KG1 (cell line): Measurements from ENCODE around the gene ALKBH8.
"Not testable (repeated sequence)": the region's sequence is repeated elsewhere in the genome, so short reads cannot be mapped to it uniquely, and the experiment has no call there.

Source experiments
- DNase-seq: peaks from one replicate; lab custom pipeline; 2025; lab: John Stamatoyannopoulos, UW

ALKBH8 gene

DNA sequence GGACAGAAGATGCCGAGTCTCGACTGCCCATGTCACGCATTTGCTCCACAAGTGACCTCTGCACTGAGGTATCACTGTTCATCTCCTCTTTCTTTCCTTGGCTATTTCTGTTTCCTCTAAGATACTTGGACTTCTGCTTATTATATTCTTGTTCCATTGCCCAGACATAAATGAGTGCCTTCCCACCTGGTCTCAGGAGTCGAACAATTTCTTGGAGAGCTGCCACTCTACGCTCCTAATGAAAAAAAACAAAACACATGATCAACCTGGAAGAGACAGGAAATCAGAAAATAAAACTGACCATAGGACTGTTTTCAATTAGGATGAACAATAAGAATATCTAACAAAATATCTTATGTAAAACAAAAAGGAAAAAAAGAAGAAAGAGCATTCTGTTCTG lies 60.6 kb downstream of the ALKBH8 start:
- no peak for DNase-seq

DNA sequence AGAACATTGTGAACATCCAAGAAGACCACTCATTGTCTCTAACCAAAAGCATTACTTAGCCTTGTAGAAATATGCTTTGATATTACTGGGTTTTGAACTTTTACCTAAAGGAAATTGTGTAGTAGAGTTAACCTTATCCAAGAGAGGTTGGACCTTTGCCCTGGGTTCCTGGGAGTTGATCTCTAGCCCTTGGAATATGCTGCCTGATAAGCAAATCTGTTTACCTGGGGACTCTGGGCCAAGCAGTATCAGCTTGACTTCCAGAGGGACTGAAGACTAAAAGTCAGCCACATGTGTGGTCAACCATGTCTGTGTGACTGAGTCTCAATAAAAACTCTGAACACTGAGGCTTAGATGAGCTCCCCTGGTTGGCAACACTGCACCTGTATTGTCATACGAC lies 63.8 kb downstream of the ALKBH8 start:
- DNase-seq = no peak

- DNase-seq = not testable (repeated sequence)
These were observed 68.2 kb downstream of the ALKBH8 start for GRCh38 chr11:107497371-107497770.

GRCh38 chr11:107496011-107496410 lies 69.5 kb downstream of the ALKBH8 start:
- no peak for DNase-seq

- DNase-seq = no peak
These were observed 71.5 kb downstream of the ALKBH8 start for GRCh38 chr11:107494055-107494454.

DNA sequence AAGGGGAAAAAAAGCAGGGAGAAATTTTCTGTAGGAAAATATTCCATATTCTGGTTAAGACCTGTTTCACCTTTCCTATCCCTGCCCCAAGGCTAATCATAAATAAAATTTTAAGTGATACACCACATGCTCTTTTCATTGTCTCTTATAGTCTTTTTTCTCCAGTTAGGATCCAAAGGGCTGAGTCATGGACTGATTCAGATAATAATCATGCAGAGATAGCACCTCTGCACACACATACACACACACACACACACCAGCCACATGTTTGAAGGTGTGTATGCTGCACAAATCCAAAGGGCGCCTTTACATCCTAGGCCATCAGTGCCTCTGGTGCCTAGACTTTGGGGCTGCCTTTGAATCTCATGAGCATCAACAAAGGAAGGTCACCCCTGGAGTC lies 72.4 kb downstream of the ALKBH8 start:
- no peak for DNase-seq

DNA sequence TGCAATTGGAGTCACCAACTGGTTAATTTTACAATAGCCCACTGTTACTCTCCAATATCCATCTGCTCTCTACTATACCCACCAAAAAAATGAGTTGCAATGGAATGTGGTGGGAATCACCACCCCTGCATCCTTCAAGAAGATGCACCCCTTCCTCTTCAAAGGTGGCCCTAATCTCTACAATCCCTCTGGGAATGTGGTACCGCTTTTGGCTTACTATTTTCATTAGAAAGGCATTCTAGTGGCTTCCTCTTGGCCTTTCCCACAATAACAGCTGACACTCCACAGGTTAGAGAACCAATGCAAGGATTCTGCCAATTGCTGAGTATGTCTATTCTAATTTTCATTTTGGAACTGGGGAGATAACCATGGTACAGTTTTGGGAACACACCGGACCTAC lies 74.7 kb downstream of the ALKBH8 start:
- no peak for DNase-seq

DNA sequence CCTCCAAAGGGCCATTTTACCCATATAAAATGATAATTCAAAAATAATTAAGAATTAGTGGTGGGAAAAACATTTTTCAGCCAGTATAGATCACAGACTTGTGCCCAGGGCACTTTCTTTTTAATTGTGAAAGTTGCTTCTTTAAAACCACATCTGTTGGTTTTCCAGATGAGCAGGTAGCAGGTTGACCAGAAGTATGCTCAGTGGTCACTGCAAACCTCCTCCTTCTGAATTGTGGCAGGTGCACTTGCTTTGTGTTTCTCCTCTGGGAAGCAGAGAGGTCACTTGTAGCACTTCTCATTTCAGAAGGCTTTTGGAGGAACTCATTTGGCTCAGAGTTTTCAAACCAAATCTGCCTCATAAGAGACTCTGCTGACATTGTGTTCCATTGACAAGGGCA lies 83.3 kb downstream of the ALKBH8 start:
- DNase-seq = no peak

DNA sequence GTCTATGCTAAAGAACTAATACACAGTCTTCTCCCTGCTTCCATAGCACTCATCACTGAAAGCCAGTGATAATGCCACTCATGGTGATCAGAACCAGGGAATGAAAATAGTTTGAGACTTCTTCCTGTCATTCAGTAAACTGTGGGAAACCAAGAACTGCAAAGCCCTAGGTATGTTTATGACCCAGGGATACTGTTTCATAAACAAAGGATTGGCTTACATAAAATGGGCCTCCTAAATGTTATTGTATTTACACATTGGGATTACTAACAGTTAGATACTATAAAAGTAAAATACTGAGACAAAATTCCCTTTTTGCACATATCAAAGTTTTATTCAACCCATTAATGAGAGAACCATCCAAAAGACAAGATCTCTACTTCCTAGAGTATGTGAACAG lies 86.6 kb downstream of the ALKBH8 start:
- DNase-seq = no peak

GRCh38 chr11:107477820-107478219 lies 87.7 kb downstream of the ALKBH8 start:
- no peak for DNase-seq

- DNase-seq = no peak
These were observed 91.7 kb downstream of the ALKBH8 start for GRCh38 chr11:107473792-107474191.

- no peak for DNase-seq
These were observed 92.6 kb downstream of the ALKBH8 start for GRCh38 chr11:107472966-107473365.

DNA sequence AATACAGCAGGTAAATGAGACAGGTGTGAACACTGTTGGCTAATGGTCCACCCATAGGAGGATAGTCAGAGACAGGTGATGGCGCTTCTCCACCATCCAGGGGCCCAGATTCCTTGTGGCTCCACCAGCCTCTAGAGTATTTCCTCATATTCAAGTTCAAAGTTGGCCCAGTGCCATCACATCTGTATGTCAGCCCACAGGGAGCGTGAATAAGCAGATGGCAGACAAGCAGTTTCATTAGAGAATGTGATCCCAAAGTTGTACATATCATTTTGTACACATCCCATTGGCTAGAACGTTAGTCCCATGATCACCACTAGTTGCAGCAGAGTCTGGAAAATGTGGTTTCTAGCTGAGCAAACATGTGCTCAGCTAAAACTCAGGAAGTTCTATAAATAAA lies 96.9 kb downstream of the ALKBH8 start:
- no peak for DNase-seq

GRCh38 chr11:107467696-107468095 lies 97.8 kb downstream of the ALKBH8 start:
- DNase-seq = no peak

- DNase-seq = not testable (repeated sequence)
These were observed 99.2 kb downstream of the ALKBH8 start for GRCh38 chr11:107466275-107466866.

GRCh38 chr11:107457558-107458271 lies 107.8 kb downstream of the ALKBH8 start, which contains the start of gene CWF19L2:
Gene CWF19L2, minus strand, starts transcription at chr11:107457825. Its CDS starts 9 bp downstream, at chr11:107457816.
- DNase-seq = peak; percentile 97

DNA sequence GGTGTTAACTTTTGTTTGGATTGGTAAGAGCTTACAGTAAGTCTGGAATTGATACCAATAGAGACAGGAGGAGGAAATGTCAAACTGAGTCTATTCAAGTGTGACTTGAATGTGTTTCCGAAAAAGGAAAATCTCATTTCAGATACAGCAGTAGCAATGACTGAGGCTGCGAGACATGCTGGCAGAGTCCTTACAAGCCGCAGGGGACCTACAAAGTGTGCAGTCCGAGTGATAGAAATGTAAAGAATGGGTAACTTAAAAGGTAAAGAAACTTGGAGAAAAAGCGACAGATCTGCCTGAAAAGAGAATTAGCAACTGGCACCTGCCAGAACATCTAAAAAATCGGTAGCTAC lies 108.4 kb downstream of the ALKBH8 start:
- DNase-seq = peak; percentile 56

DNA sequence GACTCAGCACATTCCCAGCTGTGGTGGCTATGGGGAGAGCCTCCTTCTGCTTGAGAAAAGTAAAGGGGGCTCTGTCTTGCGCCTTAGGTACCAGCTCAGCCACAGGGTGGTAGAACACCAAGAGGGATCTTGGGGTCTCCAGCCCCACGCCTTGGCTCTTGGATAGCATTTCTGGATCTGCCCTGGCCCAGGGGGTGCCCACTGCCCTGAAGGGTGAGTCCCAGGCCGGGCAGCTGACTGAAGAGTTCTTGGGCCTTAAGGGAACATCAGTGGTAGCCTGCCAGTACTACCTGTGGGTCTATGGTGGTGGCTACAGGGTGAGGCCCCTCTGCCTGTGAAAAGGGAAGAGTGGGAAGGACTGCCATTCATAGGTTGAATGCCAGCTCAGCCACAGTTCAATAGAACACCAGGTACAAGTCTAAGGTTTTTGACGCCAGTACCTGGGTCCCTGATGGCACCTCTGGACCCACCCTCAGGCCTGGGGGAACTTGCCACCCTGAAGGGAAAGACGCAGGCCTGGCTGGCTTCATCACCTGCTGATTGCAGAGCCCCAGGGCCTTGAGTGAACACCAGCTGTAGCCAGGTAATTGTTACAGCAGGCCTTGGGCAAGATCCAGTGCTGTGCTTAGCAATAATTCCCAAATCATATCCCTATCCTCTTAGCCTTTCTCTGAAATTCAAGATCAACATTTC lies 111.8 kb downstream of the ALKBH8 start:
- no peak for DNase-seq
